Measurements from ENCODE around the gene FBXO42.

DNA sequence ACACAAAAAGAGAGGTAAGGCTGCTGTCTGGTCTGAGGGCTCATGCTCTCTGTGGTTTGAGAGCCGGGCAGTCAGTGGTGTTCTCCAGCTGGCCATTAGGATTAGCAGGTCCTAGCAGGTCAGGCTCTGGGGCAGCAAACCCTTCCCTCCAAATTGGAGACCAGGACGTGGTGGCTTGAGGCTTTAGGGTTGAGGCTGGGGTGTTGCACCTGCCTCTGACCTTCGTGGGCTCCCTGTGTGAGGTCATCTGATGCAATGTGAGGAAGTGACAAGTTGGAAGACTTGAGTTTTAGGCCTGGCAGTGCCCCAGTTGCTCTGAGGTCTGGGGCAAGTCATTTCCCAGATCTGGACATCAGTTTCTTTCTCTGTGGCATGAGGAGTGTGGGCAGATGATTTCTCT is 39.1 kb upstream of the FBXO42 start:
- TF ChIP-seq POU5F1 (IDR thresholded peaks at IDR 0.05; ENCODE audit: low read depth, low read length) (no peak), RAD21 (IDR thresholded peaks at IDR 0.05 in 1 of 2, conservative IDR thresholded peaks at IDR 0.05 in 1 of 2; ENCODE audit: low read depth in 2 of 2, low read length in 2 of 2) (no peak), SAP30 (IDR thresholded peaks at IDR 0.05; ENCODE audit: insufficient read depth, insufficient replicate concordance, low read length) (no peak)
- TF ChIP-seq, protein P1, sequence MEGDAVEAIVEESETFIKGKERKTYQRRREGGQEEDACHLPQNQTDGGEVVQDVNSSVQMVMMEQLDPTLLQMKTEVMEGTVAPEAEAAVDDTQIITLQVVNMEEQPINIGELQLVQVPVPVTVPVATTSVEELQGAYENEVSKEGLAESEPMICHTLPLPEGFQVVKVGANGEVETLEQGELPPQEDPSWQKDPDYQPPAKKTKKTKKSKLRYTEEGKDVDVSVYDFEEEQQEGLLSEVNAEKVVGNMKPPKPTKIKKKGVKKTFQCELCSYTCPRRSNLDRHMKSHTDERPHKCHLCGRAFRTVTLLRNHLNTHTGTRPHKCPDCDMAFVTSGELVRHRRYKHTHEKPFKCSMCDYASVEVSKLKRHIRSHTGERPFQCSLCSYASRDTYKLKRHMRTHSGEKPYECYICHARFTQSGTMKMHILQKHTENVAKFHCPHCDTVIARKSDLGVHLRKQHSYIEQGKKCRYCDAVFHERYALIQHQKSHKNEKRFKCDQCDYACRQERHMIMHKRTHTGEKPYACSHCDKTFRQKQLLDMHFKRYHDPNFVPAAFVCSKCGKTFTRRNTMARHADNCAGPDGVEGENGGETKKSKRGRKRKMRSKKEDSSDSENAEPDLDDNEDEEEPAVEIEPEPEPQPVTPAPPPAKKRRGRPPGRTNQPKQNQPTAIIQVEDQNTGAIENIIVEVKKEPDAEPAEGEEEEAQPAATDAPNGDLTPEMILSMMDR (IDR thresholded peaks at IDR 0.05; ENCODE audit: control extremely low read depth in 1 of 3, insufficient read depth in 1 of 3, low read depth in 1 of 3, low read length in 3 of 3): no peak
